ENCODE measurements around the gene CIB2.

Gene CIB2

DNA sequence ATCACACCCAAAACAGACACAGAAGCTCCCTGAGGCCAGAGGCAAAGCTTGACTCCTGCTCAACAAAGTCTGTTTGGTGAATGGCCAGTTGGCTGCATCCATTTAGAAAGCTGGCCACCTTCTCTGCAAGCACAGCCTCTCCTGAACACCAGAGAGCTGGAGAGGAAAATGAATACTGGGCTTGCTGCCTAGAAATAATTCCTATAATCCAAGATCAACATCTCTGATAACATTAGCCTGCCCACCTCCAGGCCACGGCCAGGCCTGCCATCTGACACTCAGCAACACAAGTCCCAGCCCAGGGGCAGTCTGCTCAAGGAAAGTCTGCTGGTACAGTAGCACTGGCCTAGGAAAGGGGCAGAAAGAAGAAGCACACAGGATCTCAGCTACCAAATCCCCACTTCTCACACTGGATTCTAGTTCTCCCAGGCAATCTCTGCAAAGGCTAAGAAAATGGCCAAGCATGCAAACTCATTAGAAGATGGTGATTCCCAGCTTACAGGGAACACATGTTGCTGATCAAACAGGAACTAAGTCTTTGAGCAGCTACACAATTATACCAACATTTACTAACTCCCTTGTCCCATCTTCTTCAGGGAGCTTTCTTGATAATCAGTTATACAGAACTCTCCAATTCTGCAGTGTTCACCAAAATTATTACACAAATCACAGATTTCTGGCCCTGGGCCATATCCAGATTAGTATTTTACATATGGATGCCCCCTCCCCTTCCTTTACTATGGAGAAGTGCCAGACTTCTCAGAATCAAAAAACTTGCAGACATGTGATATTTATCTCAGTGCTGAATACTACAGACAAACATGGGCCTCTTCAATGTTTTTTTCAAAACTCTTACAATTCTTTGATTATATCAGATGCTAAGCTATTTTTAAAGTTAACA, 63.7 kb downstream of the CIB2 start:
- TF ChIP-seq CTCF (IDR thresholded peaks at IDR 0.05; ENCODE audit: extremely low read depth, missing control alignments), result no peak
- DNase-seq (ENCODE audit: low spot score), result no peak

DNA sequence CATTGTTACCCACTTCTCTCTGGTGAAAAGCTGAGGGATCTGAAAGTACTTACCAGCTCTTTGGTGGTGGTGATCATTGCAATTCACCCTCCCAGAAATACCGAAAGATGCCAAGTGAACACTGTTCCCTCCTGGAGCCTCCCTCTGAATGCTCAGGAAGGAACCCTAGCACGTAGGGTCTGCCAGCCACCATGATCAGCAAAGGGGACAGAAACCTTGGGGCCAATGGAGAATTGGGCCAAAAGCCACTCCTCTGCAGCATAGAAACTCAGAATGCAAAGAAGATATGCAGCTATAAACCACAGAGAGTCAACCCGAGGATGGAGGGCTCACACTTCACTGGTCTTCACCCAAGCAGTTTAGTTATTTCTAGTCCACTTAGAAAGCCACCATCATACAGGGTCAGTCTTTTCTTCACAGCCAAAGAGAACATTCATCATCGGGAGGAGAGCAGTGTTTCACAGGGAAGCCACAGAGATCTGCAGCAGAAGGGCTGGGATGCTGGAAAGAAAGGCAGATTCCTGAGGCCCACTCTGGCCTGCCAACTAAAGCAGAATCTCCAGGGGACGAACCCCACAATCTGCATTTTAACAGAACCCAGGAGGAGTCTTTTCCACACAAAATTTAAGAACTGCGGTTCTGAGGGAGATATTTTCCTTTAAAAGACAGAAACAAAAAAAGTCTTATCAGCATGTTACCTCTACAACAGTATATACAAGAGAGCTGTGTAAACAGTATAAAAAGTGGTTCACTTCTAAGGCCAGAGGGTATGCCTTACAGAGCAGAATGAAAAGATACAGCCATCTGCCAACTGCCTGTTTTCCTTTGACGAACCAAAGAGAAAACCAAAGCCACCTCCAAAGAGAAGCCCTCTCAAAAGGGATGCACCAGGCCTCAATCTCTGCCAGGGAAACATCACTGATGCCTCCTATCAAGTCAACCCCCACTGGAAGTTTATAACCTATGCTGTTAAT, 65.0 kb downstream of the CIB2 start:
- peak; percentile 69 for DNase-seq (ENCODE audit: low spot score)
- TF ChIP-seq CTCF (IDR thresholded peaks at IDR 0.05; ENCODE audit: extremely low read depth, missing control alignments), result no peak

DNA sequence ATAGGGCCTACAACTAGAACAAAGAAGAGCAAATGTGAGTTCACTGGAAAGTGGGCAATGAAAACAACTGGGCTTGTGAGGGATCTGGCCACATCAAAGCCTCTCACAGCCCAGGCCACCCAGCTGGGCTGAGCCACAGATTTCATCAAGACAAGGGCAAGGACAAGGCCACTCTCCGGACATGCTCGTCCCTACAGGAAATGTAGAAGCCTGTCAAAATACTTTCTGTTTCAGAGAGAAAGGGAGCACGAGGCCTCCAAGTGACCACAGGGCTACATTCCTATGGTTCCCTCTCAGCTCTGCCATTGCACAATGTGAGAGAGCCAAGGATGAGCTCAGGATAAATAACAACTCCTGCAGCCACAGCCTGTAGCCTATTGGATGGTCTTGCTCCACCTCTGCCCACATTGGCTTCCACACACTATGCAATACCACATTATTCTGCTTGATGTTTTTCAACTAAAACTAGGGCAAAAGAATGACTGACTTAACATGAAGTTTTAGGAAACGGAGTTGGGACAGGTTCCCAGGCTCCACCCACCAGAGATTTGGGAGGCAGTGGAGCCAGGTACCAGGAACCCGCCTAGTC, 65.9 kb downstream of the CIB2 start:
- no peak for TF ChIP-seq CTCF (IDR thresholded peaks at IDR 0.05; ENCODE audit: extremely low read depth, missing control alignments)
- DNase-seq (ENCODE audit: low spot score), result no peak

GRCh38 chr15:78064544-78064943, 66.7 kb downstream of the CIB2 start:
- TF ChIP-seq CTCF (IDR thresholded peaks at IDR 0.05; ENCODE audit: extremely low read depth, missing control alignments), result no peak
- DNase-seq (ENCODE audit: low spot score), result no peak

DNA sequence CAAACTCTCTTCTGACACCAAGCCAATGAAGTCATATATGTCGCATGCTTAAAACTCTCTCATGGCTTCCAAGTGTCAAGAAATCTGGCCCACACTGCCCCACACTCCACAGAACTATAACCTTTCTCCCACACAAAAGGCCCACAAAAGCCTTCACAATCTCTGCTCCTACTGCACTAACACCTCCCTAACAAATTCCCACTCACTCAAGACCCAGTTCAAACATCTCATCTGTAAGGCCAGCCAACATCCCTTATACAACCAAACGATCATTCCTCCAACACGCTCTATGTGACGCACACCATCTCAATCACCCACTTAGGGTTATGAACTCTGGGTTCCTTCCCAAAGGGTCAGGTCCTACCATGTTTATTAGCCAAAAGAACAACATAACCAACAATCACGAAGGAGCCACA, 67.3 kb downstream of the CIB2 start:
- DNase-seq (ENCODE audit: low spot score), result no peak
- TF ChIP-seq CTCF (IDR thresholded peaks at IDR 0.05; ENCODE audit: extremely low read depth, missing control alignments), result no peak

DNA sequence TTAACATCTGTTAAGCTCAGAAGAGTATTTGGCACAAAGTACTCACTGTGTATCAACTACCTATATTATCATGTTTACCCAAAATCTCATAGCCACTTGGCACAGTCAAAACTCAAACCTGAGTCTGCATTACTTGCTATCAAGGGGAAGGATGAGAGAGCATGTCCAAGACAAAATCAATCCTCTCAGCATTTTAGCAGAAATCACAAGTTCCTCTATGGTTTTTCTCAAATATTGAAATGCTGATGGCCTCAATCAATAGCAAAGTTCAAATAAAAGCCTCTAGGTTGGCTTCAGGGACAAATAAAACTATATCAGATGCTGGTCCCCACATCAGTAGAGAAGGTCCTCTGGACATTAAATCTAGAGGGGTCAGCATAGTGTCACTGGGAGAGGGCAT, 68.0 kb downstream of the CIB2 start:
- no peak for DNase-seq (ENCODE audit: low spot score)
- TF ChIP-seq CTCF (IDR thresholded peaks at IDR 0.05; ENCODE audit: extremely low read depth, missing control alignments), result no peak

All from GM20000 (cell line).